NCI-H774 (cell line): Measurements from ENCODE around the gene C2orf72.
"Not testable (repeated sequence)": the region's sequence is repeated elsewhere in the genome, so short reads cannot be mapped to it uniquely, and the experiment has no call there.

ENCODE experiments used
- DNase-seq: peaks from one replicate; lab custom pipeline; 2025; lab: John Stamatoyannopoulos, UW

Gene C2orf72

GRCh38 chr2:231046916-231047273, 9.6 kb downstream of the C2orf72 start:
- no peak for DNase-seq

- DNase-seq, result no peak
Measured at GRCh38 chr2:231047274-231047922, 10.1 kb downstream of the C2orf72 start.

- DNase-seq, result no peak
Measured at GRCh38 chr2:231047923-231048915, 10.9 kb downstream of the C2orf72 start.

GRCh38 chr2:231049286-231050017, 12.1 kb downstream of the C2orf72 start:
- DNase-seq, result no peak

GRCh38 chr2:231050018-231050901, 12.9 kb downstream of the C2orf72 start:
- no peak for DNase-seq

GRCh38 chr2:231051116-231051515, 13.8 kb downstream of the C2orf72 start:
- DNase-seq, result no peak

GRCh38 chr2:231052494-231053451, 15.4 kb downstream of the C2orf72 start:
- DNase-seq, result peak; percentile 68

GRCh38 chr2:231053846-231054245, 16.5 kb downstream of the C2orf72 start:
- DNase-seq, result no peak

GRCh38 chr2:231056453-231057416, 19.4 kb downstream of the C2orf72 start, which contains the start of gene PSMD1:
TSS of gene PSMD1 (plus strand) at chr2:231056867. CDS start at chr2:231057026, 159 bp downstream.
- DNase-seq, result peak; percentile 84

GRCh38 chr2:231057590-231057989, 20.3 kb downstream of the C2orf72 start:
- DNase-seq, result no peak

- no peak for DNase-seq
Measured at GRCh38 chr2:231058761-231059550, 21.6 kb downstream of the C2orf72 start.

GRCh38 chr2:231059756-231060155, 22.4 kb downstream of the C2orf72 start:
- no peak for DNase-seq

GRCh38 chr2:231062776-231063175, 25.5 kb downstream of the C2orf72 start:
- no peak for DNase-seq

GRCh38 chr2:231063347-231063746, 26.0 kb downstream of the C2orf72 start:
- DNase-seq, result no peak

- no peak for DNase-seq
Measured at GRCh38 chr2:231065966-231066365, 28.6 kb downstream of the C2orf72 start.

GRCh38 chr2:231067531-231067930, 30.2 kb downstream of the C2orf72 start:
- not testable (repeated sequence) for DNase-seq

- no peak for DNase-seq
Measured at GRCh38 chr2:231068525-231069222, 31.4 kb downstream of the C2orf72 start.
